ENCODE measurements around the gene ADGRG1. TPM values are rescaled to one million over a fixed set of nuclear protein-coding genes. Genes with fewer than 3 reads are reported as not detected.

ADGRG1 gene
- total RNA-seq, 1 donor from 2014 or later, result 4.8 TPM

- Mint-ChIP-seq H3K27me3 (ENCODE audit: unreplicated experiment) (peaks cover 11% of the 10 kb centered on the region), H3K36me3 (ENCODE audit: unreplicated experiment) (no peaks in the 10 kb centered on the region), H3K4me1 (ENCODE audit: unreplicated experiment) (no peaks in the 10 kb centered on the region), H3K27ac (ENCODE audit: unreplicated experiment) (no peak overlapping the region), H3K9me3 (ENCODE audit: unreplicated experiment) (no peaks in the 10 kb centered on the region), H3K4me3 (ENCODE audit: unreplicated experiment) (no peak overlapping the region)
- DNase-seq (ENCODE audit: extremely low spot score, unreplicated experiment), result no peak
- TF ChIP-seq CTCF (IDR thresholded peaks at IDR 0.05), result no peak
Observed at GRCh38 chr16:57665541-57665940, 37.1 kb downstream of the ADGRG1 start.

- DNase-seq (ENCODE audit: extremely low spot score, unreplicated experiment), result no peak
- H3K27ac Mint-ChIP-seq (ENCODE audit: unreplicated experiment), result no peak overlapping the region
- H3K4me1 Mint-ChIP-seq (ENCODE audit: unreplicated experiment), result no peaks in the 10 kb centered on the region
- TF ChIP-seq CTCF (IDR thresholded peaks at IDR 0.05), result no peak
- no peaks in the 10 kb centered on the region for H3K9me3 Mint-ChIP-seq (ENCODE audit: unreplicated experiment)
- H3K4me3 Mint-ChIP-seq (ENCODE audit: unreplicated experiment), result no peak overlapping the region
- H3K36me3 Mint-ChIP-seq (ENCODE audit: unreplicated experiment), result no peaks in the 10 kb centered on the region
- peaks cover 21% of the 10 kb centered on the region for H3K27me3 Mint-ChIP-seq (ENCODE audit: unreplicated experiment)
Observed at GRCh38 chr16:57666353-57667047, 38.1 kb downstream of the ADGRG1 start.

GRCh38 chr16:57667048-57667525 is 38.7 kb downstream of the ADGRG1 start:
- Mint-ChIP-seq H3K4me1 (ENCODE audit: unreplicated experiment) (no peaks in the 10 kb centered on the region), H3K36me3 (ENCODE audit: unreplicated experiment) (no peaks in the 10 kb centered on the region), H3K27ac (ENCODE audit: unreplicated experiment) (no peak overlapping the region), H3K27me3 (ENCODE audit: unreplicated experiment) (peaks cover 27% of the 10 kb centered on the region), H3K4me3 (ENCODE audit: unreplicated experiment) (no peak overlapping the region), H3K9me3 (ENCODE audit: unreplicated experiment) (no peaks in the 10 kb centered on the region)
- no peak for TF ChIP-seq CTCF (IDR thresholded peaks at IDR 0.05)
- no peak for DNase-seq (ENCODE audit: extremely low spot score, unreplicated experiment)

GRCh38 chr16:57667526-57668262 is 39.3 kb downstream of the ADGRG1 start:
- Mint-ChIP-seq H3K27me3 (ENCODE audit: unreplicated experiment) (peaks cover 31% of the 10 kb centered on the region), H3K27ac (ENCODE audit: unreplicated experiment) (no peak overlapping the region), H3K9me3 (ENCODE audit: unreplicated experiment) (no peaks in the 10 kb centered on the region), H3K4me1 (ENCODE audit: unreplicated experiment) (no peaks in the 10 kb centered on the region), H3K4me3 (ENCODE audit: unreplicated experiment) (no peak overlapping the region), H3K36me3 (ENCODE audit: unreplicated experiment) (no peaks in the 10 kb centered on the region)
- DNase-seq (ENCODE audit: extremely low spot score, unreplicated experiment), result no peak
- TF ChIP-seq CTCF (IDR thresholded peaks at IDR 0.05), result no peak

- no peak for TF ChIP-seq CTCF (IDR thresholded peaks at IDR 0.05)
- no peak for DNase-seq (ENCODE audit: extremely low spot score, unreplicated experiment)
- H3K27ac Mint-ChIP-seq (ENCODE audit: unreplicated experiment), result no peak within 1 kb of the TSS
- H3K9me3 Mint-ChIP-seq (ENCODE audit: unreplicated experiment), result no peaks in the 10 kb centered on the region
- H3K4me3 Mint-ChIP-seq (ENCODE audit: unreplicated experiment), result no peak within 1 kb of the TSS
- H3K4me1 Mint-ChIP-seq (ENCODE audit: unreplicated experiment), result no peaks in the 10 kb centered on the region
- H3K27me3 Mint-ChIP-seq (ENCODE audit: unreplicated experiment), result peaks cover 36% of the 10 kb centered on the region
- no peaks in the 10 kb centered on the region for H3K36me3 Mint-ChIP-seq (ENCODE audit: unreplicated experiment)
Observed at GRCh38 chr16:57668263-57668571, 39.8 kb downstream of the ADGRG1 start, which contains the start of gene ADGRG3. Gene ADGRG3 (plus strand): TSS chr16:57668306. CDS start chr16:57668348, 42 bp downstream.

Measured in osteocyte (in vitro differentiated cells).